SK-N-SH treated with all-trans-retinoic acid at 6 μM for 48 hours (cell line): ENCODE data around the gene TMTC3.

Experiments
- ARNTL ChIP-seq: fragments of 450-650 bp; formaldehyde crosslinking; IDR thresholded peaks from 2 replicates; pipeline ENCODE4 v1.5.0; 2020; ENCODE audit warnings: low read depth, mild to moderate bottlenecking, moderate library complexity, borderline replicate concordance
- BACH2 ChIP-seq: fragments of 250-450 bp; sonication (Bioruptor Pico); IDR thresholded peaks from 2 replicates; pipeline ENCODE4 v1.9.0; 2021; ENCODE audit warnings: mild to moderate bottlenecking, borderline replicate concordance
- ESRRG ChIP-seq: fragments of 250-450 bp; sonication (Bioruptor Pico); IDR thresholded peaks from 2 replicates; pipeline ENCODE4 v1.6.1; 2021; ENCODE audit warnings: mild to moderate bottlenecking
- ISL1 ChIP-seq: fragments of 250-450 bp; sonication (Bioruptor Pico); IDR thresholded peaks from 2 replicates; pipeline ENCODE4 v2.1.2; 2022; ENCODE audit warnings: mild to moderate bottlenecking, moderate library complexity
- PPARA ChIP-seq: fragments of 250-450 bp; sonication (Bioruptor Pico); IDR thresholded peaks from 2 replicates; pipeline ENCODE4 v1.5.0; 2020; ENCODE audit warnings: mild to moderate bottlenecking, borderline replicate concordance
- SNAI2 ChIP-seq: fragments of 250-450 bp; sonication (Bioruptor Pico); IDR thresholded peaks from 2 replicates; pipeline ENCODE4 v1.5.0; 2020; ENCODE audit warnings: mild to moderate bottlenecking, moderate library complexity
- ZFP3 ChIP-seq: fragments of 250-450 bp; sonication (Bioruptor Pico); IDR thresholded peaks from 2 replicates; pipeline ENCODE4 v1.5.0; 2020; ENCODE audit warnings: mild to moderate bottlenecking, moderate library complexity
- ZFP30 ChIP-seq: fragments of 450-650 bp; formaldehyde crosslinking; IDR thresholded peaks from 2 replicates; pipeline ENCODE4 v1.5.0; 2022; ENCODE audit warnings: mild to moderate bottlenecking, moderate library complexity
- ZNF70 ChIP-seq: fragments of 450-650 bp; formaldehyde crosslinking; IDR thresholded peaks from 2 replicates; pipeline ENCODE4 v1.5.0; 2020; ENCODE audit warnings: mild to moderate bottlenecking, moderate library complexity
- TF ChIP-seq, protein P1 (sequence below): fragments of 250-450 bp; sonication (Bioruptor Pico); IDR thresholded peaks from 2 replicates; pipeline ENCODE4 v1.8.0; 2020; ENCODE audit warnings: mild to moderate bottlenecking, moderate library complexity, borderline replicate concordance
- TF ChIP-seq, protein P2 (sequence below): fragments of 250-450 bp; sonication (Bioruptor Pico); IDR thresholded peaks from 2 replicates; pipeline ENCODE4 v1.5.1; 2020; ENCODE audit warnings: low read depth, mild to moderate bottlenecking, moderate library complexity

DNA sequence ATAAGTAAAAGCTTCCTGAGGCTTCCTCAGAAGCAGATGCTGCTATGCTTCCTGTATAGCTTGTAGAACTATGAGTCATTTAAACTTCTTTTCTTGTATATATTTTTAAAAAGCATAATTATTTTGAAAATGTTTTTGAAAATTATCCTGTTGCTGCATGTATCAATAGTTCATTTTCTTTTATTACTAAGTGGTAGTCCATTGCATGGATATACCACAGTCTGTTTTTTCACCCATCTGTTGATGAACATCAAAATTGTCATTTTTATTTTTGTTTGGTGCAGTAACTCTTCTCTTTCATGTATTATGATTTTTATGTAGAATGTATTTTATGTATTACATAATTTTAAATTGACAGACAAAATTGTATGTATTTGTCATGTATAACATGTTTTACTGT lies 81.4 kb downstream of the TMTC3 start:
- TF ChIP-seq ZFP30 (CRISPR knock-in tag) (no peak), ESRRG (no peak), SNAI2 (CRISPR knock-in tag) (no peak), ISL1 (CRISPR knock-in tag) (no peak), ARNTL (CRISPR knock-in tag) (no peak), ZNF70 (CRISPR knock-in tag) (no peak), BACH2 (CRISPR knock-in tag) (no peak), PPARA (no peak), ZFP3 (no peak)
- TF ChIP-seq, protein P1, sequence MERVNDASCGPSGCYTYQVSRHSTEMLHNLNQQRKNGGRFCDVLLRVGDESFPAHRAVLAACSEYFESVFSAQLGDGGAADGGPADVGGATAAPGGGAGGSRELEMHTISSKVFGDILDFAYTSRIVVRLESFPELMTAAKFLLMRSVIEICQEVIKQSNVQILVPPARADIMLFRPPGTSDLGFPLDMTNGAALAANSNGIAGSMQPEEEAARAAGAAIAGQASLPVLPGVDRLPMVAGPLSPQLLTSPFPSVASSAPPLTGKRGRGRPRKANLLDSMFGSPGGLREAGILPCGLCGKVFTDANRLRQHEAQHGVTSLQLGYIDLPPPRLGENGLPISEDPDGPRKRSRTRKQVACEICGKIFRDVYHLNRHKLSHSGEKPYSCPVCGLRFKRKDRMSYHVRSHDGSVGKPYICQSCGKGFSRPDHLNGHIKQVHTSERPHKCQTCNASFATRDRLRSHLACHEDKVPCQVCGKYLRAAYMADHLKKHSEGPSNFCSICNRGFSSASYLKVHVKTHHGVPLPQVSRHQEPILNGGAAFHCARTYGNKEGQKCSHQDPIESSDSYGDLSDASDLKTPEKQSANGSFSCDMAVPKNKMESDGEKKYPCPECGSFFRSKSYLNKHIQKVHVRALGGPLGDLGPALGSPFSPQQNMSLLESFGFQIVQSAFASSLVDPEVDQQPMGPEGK (CRISPR knock-in tag) = no peak
- TF ChIP-seq, protein P2, sequence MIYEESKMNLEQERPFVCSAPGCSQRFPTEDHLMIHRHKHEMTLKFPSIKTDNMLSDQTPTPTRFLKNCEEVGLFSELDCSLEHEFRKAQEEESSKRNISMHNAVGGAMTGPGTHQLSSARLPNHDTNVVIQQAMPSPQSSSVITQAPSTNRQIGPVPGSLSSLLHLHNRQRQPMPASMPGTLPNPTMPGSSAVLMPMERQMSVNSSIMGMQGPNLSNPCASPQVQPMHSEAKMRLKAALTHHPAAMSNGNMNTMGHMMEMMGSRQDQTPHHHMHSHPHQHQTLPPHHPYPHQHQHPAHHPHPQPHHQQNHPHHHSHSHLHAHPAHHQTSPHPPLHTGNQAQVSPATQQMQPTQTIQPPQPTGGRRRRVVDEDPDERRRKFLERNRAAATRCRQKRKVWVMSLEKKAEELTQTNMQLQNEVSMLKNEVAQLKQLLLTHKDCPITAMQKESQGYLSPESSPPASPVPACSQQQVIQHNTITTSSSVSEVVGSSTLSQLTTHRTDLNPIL = no peak
